Measurements from ENCODE around the gene GALNT2. TPM values are rescaled to one million over a fixed set of nuclear protein-coding genes. Genes with fewer than 3 reads are reported as not detected.

Gene GALNT2
- total and polyA plus RNA-seq, 9 of the 15 experiments (the other 6 are each of a cell fraction or from before 2014, with no cell fraction given) = 1.6 to 106 (median 51.9) TPM

GRCh38 chr1:230126529-230127104 is 59.6 kb downstream of the GALNT2 start (continued):
- no peak for TF ChIP-seq SFPQ (IDR thresholded peaks at IDR 0.05; ENCODE audit: low read depth, low read length)
- 0 out of 2 replicates have a peak, but pooled peaks have one; percentile 11 for TF ChIP-seq ZBTB40 (IDR thresholded peaks at IDR 0.05)
- no peak for TF ChIP-seq ZBTB40 (CRISPR knock-in tag; IDR thresholded peaks at IDR 0.05)
- TF ChIP-seq HEY1 (CRISPR knock-in tag; IDR thresholded peaks at IDR 0.05; ENCODE audit: borderline replicate concordance) = peak; percentile 54; the same call in 1 of the 2 replicates
- TF ChIP-seq RAD21 (CRISPR knock-in tag; conservative IDR thresholded peaks at IDR 0.05 in 1 of 2, IDR thresholded peaks at IDR 0.05 in 1 of 2) = no peak
- no peak for TF ChIP-seq THRB (CRISPR knock-in tag; conservative IDR thresholded peaks at IDR 0.05)
- no peak for TF ChIP-seq SMARCA4 (IDR thresholded peaks at IDR 0.05)
- TF ChIP-seq NR4A1 (CRISPR knock-in tag; IDR thresholded peaks at IDR 0.05) = no peak
- peak; percentile 75; the same call in 1 of the 2 replicates for TF ChIP-seq NR4A1 (tag; IDR thresholded peaks at IDR 0.05)
- TF ChIP-seq HDAC2 (IDR thresholded peaks at IDR 0.05) = no peak
- TF ChIP-seq RFX5 (IDR thresholded peaks at IDR 0.05; ENCODE audit: low read depth, low read length) = no peak
- TF ChIP-seq FOXP1 (CRISPR knock-in tag; IDR thresholded peaks at IDR 0.05) = no peak
- TF ChIP-seq PHF8 (IDR thresholded peaks at IDR 0.05; ENCODE audit: borderline replicate concordance, low read length) = peak; percentile 22; the same call in 1 of the 2 replicates
- peak; percentile 81 for TF ChIP-seq RBBP5 (IDR thresholded peaks at IDR 0.05; ENCODE audit: borderline replicate concordance, insufficient read depth, low read length, poor library complexity, severe bottlenecking)
- no peak; the same call in none of the 2 replicates for TF ChIP-seq CXXC5 (CRISPR knock-in tag; IDR thresholded peaks at IDR 0.05)
- no peak for TF ChIP-seq MXI1 (IDR thresholded peaks at IDR 0.05; ENCODE audit: low read depth, low read length)

Measured in K562 (cell line).